Small intestine (tissue), 7 donors: ENCODE measurements around the gene ITPR2. TPM values are rescaled to one million over a fixed set of nuclear protein-coding genes. Genes with fewer than 3 reads are reported as not detected.

ENCODE experiments used
- DNase-seq, 2 donors: peaks; one replicate each; pipeline versions ENCODE4 v3.0.0 to v3.0.0-alpha.2; 2013
- FAIRE-seq: peaks from 2 replicates; lab custom pipeline; 2012; peaks lifted over from hg19 to GRCh38; lab: Jason Lieb, UNC
- H3K27ac ChIP-seq, 3 donors: one replicate each; pipeline ENCODE4 v1.5.1; 2013; ENCODE audit warnings: low read length in 2 of 3, mild to moderate bottlenecking in 2 of 3, control low read depth in 1 of 3, inconsistent platforms in 1 of 3, low read depth in 1 of 3, moderate library complexity in 1 of 3
- H3K27me3 ChIP-seq, 3 donors: one replicate each; pipeline ENCODE4 v1.6.1; 2013; ENCODE audit warnings: low read length in 3 of 3, inconsistent platforms in 1 of 3; ENCODE audit not compliant: control insufficient read depth in 3 of 3, insufficient read depth in 3 of 3
- H3K36me3 ChIP-seq, 3 donors: one replicate each; pipeline ENCODE4 v1.6.1; 2013; ENCODE audit warnings: low read length in 3 of 3, inconsistent platforms in 1 of 3, low read depth in 1 of 3, mild to moderate bottlenecking in 1 of 3, moderate library complexity in 1 of 3; ENCODE audit not compliant: control insufficient read depth in 3 of 3, insufficient read depth in 2 of 3
- H3K4me1 ChIP-seq, 3 donors: one replicate each; pipeline ENCODE4 v1.6.1; 2013; ENCODE audit warnings: low read length in 2 of 3, inconsistent platforms in 1 of 3, low read depth in 1 of 3, mild to moderate bottlenecking in 1 of 3, moderate library complexity in 1 of 3; ENCODE audit not compliant: control insufficient read depth in 3 of 3, insufficient read depth in 2 of 3
- H3K4me3 ChIP-seq, 3 donors: one replicate each; pipeline ENCODE4 v1.5.1; 2013; ENCODE audit warnings: low read length in 3 of 3, control low read depth in 1 of 3, inconsistent platforms in 1 of 3, low read depth in 1 of 3, mild to moderate bottlenecking in 1 of 3, moderate library complexity in 1 of 3
- H3K9me3 ChIP-seq, 2 donors: one replicate each; pipeline ENCODE4 v1.6.1; 2013; ENCODE audit warnings: low read depth in 1 of 2, low read length in 1 of 2; ENCODE audit not compliant: control insufficient read depth in 2 of 2, insufficient read depth in 1 of 2
- WGBS, 3 donors: extraction: QIAGEN DNeasy Blood & Tissue Kit; methylation state at CpG; one replicate each; pipeline ENCODE4 v1.1.7; 2013; 5-methylcytosine and 5-hydroxymethylcytosine counted together
- polyA plus RNA-seq, 4 donors: library from polyadenylated mRNA; stranded (reverse) in 3 of 4; unstranded in 1 of 4; fragments of 200-250 nt in 3 of 4; fragments of 120-200 nt in 1 of 4; gene quantifications; one replicate each; pipeline versions ENCODE4 v1.2.1 to v1.2.3, GENCODE V29; 2013
- donor health status: healthy with polysubstance abuse.
- donor health status: control.
- donor health status: control.
- donor health status: Bipolar disorder and iron deficiency.
- donor health status: healthy.

Gene ITPR2
- polyA plus RNA-seq, 4 donors: 2.2 to 9.2 (median 4.4) TPM

DNA sequence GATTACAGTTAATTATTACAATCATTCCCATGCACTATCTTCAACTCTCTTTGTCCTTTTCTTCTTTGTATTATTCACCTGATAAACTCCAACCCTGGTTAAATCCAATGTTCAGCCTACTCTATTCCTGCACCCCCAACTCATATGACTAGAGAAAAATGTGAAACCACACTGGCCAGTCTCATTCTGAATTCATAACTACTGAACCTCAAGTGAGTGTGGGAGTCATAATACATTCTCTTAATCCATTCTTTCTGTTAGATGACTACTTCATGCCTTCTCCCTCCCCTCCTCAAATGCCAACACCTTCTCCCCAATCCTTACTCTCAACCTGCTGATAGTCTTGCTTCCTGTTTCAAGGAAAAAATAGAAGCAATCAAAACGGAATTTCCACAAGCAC, 22.3 kb upstream of the ITPR2 start:
- Histone ChIP-seq H3K36me3 (no peaks in the 10 kb centered on the region), H3K9me3 (no peaks in the 10 kb centered on the region), H3K27ac (no peak overlapping the region), H3K27me3 (no peaks in the 10 kb centered on the region), H3K4me1 (peaks cover 0 to 7% (median 0%) of the 10 kb centered on the region in 3 donors), H3K4me3 (no peak overlapping the region)
- 54 to 68% (median 61%) methylated on average over 1 of the region's 1 CpG for WGBS, 3 donors
- FAIRE-seq (no peak), DNase-seq (no peak)

GRCh38 chr12:26854031-26854390, 21.0 kb upstream of the ITPR2 start:
- Histone ChIP-seq H3K27ac (no peak overlapping the region), H3K4me3 (no peak overlapping the region), H3K36me3 (no peaks in the 10 kb centered on the region), H3K4me1 (peaks cover 0 to 7% (median 0%) of the 10 kb centered on the region in 3 donors), H3K9me3 (no peaks in the 10 kb centered on the region), H3K27me3 (no peaks in the 10 kb centered on the region)
- DNase-seq (no peak), FAIRE-seq (no peak)
- 0 to 17% (median 11%) methylated on average over 2 of the region's 2 CpGs for WGBS, 3 donors

DNA sequence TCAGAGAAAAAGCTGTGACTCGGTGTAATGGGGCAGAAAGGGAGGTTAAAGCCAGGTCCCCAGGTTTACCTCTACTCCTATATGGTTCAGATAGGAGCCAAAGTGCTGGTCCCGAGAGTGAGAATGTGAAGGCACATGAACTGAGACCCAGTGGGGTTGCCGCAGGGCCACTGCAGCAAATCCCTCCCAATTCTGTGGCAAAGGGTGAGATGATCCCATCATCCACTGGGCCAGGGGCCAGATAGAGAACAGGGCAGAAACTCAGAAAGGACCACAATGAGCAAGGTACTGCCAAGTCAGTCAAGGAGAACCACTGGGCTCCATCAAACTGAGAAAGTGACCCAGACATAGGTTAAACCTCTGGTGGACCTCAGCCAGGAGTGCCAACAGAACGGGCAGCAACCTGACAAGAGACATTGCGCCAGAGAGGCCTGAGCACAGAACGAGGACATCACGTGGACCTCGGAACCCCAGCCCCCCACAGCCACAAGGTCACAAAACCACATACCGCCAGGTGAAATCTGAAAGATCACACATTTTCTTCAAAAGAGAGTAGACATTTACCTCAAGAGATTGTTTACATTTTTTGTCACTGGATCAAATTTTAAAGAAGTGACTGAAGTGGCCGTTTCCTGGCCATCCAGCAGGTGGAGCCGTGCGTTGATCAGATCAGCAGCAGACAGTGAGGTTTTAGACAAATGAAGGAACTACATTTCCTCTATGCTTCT, 20.5 kb upstream of the ITPR2 start:
- Histone ChIP-seq H3K27ac (no peak overlapping the region), H3K4me1 (peaks cover 0 to 7% (median 0%) of the 10 kb centered on the region in 3 donors), H3K36me3 (no peaks in the 10 kb centered on the region), H3K4me3 (no peak overlapping the region), H3K9me3 (no peaks in the 10 kb centered on the region), H3K27me3 (no peaks in the 10 kb centered on the region)
- DNase-seq (peak; percentile 69), FAIRE-seq (peak; percentile 26)
- WGBS, 3 donors: 34 to 45% (median 36%) methylated on average over 12 of the region's 12 CpGs

- DNase-seq (no peak), FAIRE-seq (no peak)
- 32 to 54% (median 38%) methylated on average over 2 of the region's 2 CpGs for WGBS, 3 donors
- Histone ChIP-seq H3K27me3 (peaks cover 0 to 2% (median 0%) of the 10 kb centered on the region in 3 donors), H3K27ac (no peak overlapping the region), H3K9me3 (no peaks in the 10 kb centered on the region), H3K4me1 (no peaks in the 10 kb centered on the region), H3K36me3 (no peaks in the 10 kb centered on the region), H3K4me3 (no peak overlapping the region)
Observed at GRCh38 chr12:26851031-26851809, 18.2 kb upstream of the ITPR2 start.

DNA sequence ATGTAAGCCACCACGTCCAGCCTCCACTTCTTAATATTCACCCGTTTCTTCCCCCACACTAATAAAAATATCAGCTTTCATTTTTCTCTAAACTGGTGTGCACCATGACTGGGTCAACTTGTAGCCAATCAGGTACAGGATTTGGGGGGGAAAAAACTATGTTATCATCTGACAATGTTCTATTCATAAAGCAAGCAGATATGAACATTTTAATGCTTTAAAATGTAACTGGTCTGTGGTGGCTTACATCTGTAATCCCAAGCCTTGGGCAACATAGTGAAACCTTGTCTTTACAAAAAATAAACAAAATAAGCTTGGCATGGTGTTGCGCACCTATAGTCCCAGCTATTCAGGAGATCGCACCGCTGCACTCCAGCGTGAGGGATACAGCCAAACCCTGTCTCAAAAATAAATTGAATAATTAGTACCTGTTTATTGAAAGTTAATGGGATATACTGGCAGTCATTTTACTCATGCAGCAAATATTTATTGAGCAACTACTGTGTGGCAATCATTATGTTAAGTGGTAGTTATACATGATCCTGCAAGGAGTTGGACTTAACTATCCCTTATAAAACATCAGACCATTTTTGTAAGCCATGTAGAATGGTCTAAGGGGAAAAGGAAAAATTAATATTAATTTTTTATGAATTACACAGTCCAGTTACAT, 15.3 kb upstream of the ITPR2 start:
- Histone ChIP-seq H3K4me1 (no peaks in the 10 kb centered on the region), H3K27ac (no peak overlapping the region), H3K9me3 (no peaks in the 10 kb centered on the region), H3K4me3 (no peak overlapping the region), H3K36me3 (no peaks in the 10 kb centered on the region), H3K27me3 (peaks cover 0 to 2% (median 0%) of the 10 kb centered on the region in 3 donors)
- DNase-seq (no peak), FAIRE-seq (no peak)
- WGBS, 3 donors: 74 to 84% (median 83%) methylated on average over 6 of the region's 6 CpGs

GRCh38 chr12:26847431-26847830, 14.4 kb upstream of the ITPR2 start:
- DNase-seq (no peak), FAIRE-seq (no peak)
- 95 to 96% (median 95%) methylated on average over 5 of the region's 5 CpGs for WGBS, 3 donors
- H3K4me3 ChIP-seq: no peak overlapping the region
- peaks cover 0 to 2% (median 0%) of the 10 kb centered on the region in 3 donors for H3K27me3 ChIP-seq
- H3K36me3 ChIP-seq: no peaks in the 10 kb centered on the region
- H3K4me1 ChIP-seq: no peaks in the 10 kb centered on the region
- no peak overlapping the region for H3K27ac ChIP-seq
- H3K9me3 ChIP-seq: no peaks in the 10 kb centered on the region

GRCh38 chr12:26846416-26846815, 13.4 kb upstream of the ITPR2 start:
- H3K36me3 ChIP-seq: no peaks in the 10 kb centered on the region
- no peak overlapping the region for H3K27ac ChIP-seq
- no peak for FAIRE-seq
- WGBS, 3 donors: 60 to 69% (median 63%) methylated on average over 5 of the region's 5 CpGs
- H3K27me3 ChIP-seq: peaks cover 0 to 2% (median 0%) of the 10 kb centered on the region in 3 donors
- H3K4me3 ChIP-seq: no peak overlapping the region
- DNase-seq: no peak
- no peaks in the 10 kb centered on the region for H3K4me1 ChIP-seq
- no peaks in the 10 kb centered on the region for H3K9me3 ChIP-seq

DNA sequence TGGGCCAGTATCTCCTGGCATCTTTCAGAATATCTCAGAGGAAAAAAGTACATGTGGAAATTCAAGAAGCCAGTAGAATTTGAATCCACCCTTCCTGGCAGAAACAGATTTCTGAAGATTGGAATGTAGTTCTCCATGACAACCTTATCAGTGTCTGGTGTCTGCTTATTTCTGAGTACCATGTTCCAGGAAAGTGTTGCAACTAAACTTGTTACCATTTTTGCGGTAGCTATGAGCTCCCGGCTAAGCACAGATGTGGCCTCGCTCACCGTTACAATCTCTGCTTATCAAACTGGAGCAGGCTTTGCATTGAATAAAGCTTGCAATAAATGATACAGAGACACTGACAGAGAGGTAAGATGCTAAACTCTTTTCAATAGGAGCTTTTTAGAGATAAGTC, 13.0 kb upstream of the ITPR2 start:
- DNase-seq (peak in 1 of 2 donors; percentile 36), FAIRE-seq (no peak)
- 52 to 66% (median 55%) methylated on average over 4 of the region's 4 CpGs for WGBS, 3 donors

More for the DNA sequence above, 13.0 kb upstream of the ITPR2 start:
- H3K27me3 ChIP-seq: peaks cover 0 to 2% (median 0%) of the 10 kb centered on the region in 3 donors
- H3K9me3 ChIP-seq: no peaks in the 10 kb centered on the region
- no peaks in the 10 kb centered on the region for H3K36me3 ChIP-seq
- H3K27ac ChIP-seq: no peak overlapping the region
- H3K4me1 ChIP-seq: no peaks in the 10 kb centered on the region
- H3K4me3 ChIP-seq: no peak overlapping the region
